Measurements from ENCODE around the gene D2HGDH.
A peak's percentile ranks its signal among the peaks of the same experiment; 100 is the strongest.
"Not testable (repeated sequence)": the region's sequence is repeated elsewhere in the genome, so short reads cannot be mapped to it uniquely, and the experiment has no call there.

The D2HGDH gene

GRCh38 chr2:241726459-241726858, 8.0 kb upstream of the D2HGDH start:
- DNase-seq = no peak

DNA sequence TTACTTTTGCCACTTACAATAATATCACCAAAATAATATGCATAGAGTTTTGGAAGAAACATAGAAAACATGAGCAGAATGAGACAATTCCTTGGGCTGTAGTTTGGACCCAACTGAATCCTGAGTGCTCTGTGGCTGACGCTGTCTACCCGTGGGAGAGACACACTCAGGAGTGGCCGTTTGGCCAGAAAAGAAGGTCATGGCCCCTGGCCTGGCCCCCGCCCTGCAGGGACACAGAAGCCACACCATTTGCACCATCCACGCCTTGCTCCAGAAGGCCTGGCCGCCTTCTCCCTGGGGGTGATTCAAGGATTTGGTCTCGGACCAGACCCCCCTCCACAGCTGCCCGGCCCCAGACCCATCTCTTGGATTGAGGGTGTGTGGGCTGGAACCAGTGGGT, 6.4 kb upstream of the D2HGDH start:
- no peak for DNase-seq

DNA sequence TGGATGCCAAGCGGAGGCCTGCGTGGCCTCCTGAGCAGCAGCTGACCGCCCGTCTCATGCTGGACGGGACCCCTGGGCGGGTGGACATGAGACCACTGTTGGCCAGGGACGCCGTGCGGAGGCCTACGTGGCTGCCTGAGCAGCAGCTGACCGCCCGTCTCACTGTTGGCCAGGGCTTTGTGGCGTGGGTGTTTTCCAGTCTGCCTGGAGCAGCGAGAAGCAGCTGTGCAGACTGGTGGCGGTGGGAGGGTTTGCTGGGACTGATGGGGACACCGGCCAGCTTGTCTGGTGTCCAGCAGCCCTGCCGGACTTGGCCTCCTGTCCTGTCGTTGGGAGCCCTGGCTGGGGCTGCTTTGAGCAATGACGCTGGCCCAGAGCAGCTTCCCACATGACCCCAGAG, 5.8 kb upstream of the D2HGDH start:
- DNase-seq = no peak

DNA sequence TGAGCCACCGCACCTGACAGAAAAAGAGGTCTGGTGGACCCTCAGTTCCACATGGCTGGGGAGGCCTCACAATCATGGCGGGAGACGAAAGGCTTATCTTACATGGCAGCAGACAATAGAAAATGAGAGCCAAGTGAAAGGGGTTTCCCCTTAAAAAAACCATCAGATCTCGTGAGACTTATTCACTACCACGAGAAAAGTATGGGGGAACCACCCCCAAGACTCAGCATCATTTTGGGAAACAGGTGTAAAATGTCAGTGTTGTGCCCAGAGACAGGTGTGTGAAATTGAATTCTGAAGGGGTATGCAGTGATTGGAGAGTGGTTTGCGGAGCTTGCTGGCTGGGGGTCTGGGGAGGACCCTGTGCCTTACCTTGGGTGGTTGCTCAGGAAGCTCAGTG, 4.6 kb upstream of the D2HGDH start:
- DNase-seq = peak in 1 of 2 donors; percentile 11

GRCh38 chr2:241730671-241731293, 3.6 kb upstream of the D2HGDH start:
- DNase-seq = peak; percentile 41 to 50

DNA sequence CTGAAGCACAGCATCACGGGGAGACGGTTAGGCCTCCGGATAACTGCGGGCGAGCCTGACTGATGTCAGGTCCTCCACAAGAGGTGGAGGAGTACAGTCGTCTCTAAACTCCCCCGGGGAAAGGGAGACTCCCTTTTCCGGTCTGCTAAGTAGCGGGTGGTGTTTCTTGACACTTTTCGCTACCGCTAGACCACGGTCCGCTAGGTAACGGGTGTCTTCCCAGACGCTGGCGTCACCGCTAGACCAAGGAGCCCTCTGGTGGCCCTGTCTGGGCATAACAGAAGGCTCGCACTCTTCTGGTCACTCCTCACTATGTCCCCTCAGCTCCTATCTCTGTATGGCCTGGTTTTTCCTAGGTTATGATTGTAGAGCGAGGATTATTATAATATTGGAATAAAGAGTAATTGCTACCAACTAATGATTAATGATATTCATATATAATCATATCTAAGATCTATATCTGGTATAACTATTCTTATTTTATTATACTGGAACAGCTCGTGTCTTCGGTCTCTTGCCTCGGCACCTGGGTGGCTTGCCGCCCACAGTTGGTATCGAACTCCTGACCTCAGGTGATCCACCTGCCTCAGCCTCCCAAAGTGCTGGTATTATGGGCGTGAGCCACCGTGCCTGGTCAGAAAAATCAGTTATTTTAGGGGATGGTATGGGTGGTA, 1.8 kb upstream of the D2HGDH start:
- peak; percentile 16 to 47 for DNase-seq

GRCh38 chr2:241733391-241734207, 831 bp upstream of the D2HGDH start:
- DNase-seq = no peak

DNA sequence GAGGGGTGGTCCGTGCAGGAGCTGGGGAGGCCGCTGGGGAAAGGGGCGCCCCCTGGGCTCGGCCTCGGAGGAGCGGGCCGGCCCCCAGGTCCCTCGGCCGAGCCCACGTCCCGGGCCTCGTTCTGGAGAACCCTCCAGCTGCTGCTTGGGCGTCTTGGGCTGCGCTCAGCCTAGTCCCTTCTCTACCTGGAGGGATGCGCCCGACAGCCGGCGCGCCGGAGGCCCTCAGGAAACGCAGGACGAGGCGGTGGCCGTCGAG, 293 bp upstream of the D2HGDH start:
- no peak for DNase-seq

- no peak for DNase-seq
These were observed 1.7 kb downstream of the D2HGDH start for GRCh38 chr2:241736111-241736510.

GRCh38 chr2:241738040-241738686, 3.7 kb downstream of the D2HGDH start:
- DNase-seq = no peak

- DNase-seq = no peak
These were observed 4.7 kb downstream of the D2HGDH start for GRCh38 chr2:241739177-241739576.

- peak; percentile 20 to 35 for DNase-seq
These were observed 5.2 kb downstream of the D2HGDH start for GRCh38 chr2:241739651-241740050.

DNA sequence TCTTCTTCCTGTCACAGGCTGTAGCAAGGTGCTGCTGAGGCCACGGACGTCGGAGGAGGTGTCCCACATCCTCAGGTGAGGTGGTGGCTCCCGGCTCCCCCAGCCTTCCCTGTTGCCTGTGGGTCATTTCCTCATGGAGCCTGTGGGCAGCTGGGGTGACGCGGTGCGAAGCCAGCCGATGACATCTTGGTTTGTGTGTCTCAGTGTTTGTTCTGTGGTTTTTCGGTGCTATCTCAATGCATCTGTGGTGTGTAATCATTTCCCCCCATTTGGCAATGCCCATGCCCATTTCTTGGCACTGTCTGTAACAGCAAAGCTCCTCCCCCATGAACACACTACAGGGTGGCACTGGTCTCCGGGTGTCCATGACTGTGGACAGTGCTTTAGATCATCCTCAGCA, 6.6 kb downstream of the D2HGDH start:
- DNase-seq = peak; percentile 46 to 62

- DNase-seq = no peak
These were observed 8.0 kb downstream of the D2HGDH start for GRCh38 chr2:241742320-241742939.

DNA sequence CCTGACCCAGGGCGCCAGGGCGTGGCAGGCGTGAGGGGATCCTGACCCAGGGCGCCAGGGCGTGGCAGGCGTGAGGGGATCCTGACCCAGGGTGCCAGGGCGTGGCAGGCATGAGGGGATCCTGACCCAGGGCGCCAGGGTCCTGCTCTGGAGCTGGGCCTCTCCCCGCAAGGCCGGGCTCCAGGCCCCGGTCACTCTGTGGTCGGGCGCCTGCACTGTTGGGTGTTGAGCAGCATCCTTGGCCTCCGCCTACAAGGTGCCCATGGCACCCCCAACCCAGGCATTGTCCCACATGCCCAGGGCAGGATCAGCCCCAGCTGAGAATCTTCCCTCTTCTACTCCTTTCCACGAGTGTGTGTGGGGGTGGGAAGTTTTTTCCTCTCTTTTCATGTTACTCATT, 8.6 kb downstream of the D2HGDH start:
- not testable (repeated sequence) for DNase-seq

- DNase-seq = no peak
These were observed 9.2 kb downstream of the D2HGDH start for GRCh38 chr2:241743620-241744019.

DNA sequence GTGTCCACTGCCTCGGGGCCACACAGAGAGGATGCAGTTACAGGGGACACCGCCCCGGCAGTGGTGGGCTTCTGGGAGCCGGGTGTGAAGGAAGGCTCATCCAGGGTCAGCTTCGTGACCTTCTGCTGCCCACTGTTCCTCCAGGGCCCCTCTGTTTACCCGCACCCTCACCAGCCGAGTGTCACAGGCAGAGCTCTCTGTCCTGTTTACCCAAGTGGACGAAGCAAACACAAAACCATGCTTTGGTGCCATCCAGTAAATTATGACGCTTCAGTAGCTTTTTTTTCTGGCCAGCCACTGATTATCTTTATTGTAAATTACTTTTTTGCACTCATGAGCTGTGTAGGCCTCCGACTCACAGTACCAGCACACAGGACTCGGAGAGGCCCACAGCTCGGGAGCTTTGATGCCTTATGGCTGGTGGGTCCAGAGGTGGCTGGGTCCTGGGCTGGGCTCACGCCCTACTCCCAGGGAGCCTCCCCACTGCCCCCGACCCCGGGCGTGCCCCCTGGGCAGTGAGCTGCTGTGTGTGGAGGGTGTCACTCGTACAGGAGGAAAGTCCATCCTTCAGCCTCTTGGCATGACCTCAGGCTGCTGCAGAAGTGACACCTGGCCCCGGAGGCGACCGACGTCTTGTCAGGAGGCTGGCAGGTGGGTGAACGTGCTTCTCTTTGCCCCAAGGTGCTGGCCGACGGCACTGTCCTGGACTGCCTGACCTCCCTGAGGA, 9.8 kb downstream of the D2HGDH start:
- DNase-seq = no peak

DNA sequence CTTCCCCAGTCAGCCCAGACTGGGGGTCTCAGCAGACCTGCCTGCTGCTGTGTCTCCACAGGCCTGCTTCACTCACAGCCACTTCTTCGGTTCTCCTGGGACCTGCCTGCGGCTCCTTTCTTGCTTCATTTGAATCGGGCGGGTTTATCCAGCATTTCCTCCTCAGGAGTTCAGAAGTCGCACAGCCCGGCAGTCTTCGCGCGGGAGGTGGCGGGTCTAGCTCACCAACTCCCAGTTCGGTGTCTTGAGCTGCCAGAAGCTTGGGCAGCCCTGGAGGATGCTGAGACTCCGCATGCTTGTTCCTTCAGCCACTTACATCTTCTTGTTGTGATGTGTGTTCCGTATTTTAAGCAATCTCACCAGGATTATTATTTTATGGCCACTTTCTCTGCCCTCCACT, 10.8 kb downstream of the D2HGDH start:
- DNase-seq = no peak

- no peak for DNase-seq
These were observed 11.7 kb downstream of the D2HGDH start for GRCh38 chr2:241746084-241746483.

- no peak for DNase-seq
These were observed 14.2 kb downstream of the D2HGDH start for GRCh38 chr2:241748468-241749256.

- no peak for DNase-seq
These were observed 15.8 kb downstream of the D2HGDH start for GRCh38 chr2:241750076-241750840.
